Heart left ventricle (tissue), 16 donors: ENCODE results near the gene KRT20. TPM values are rescaled to one million over a fixed set of nuclear protein-coding genes. Genes with fewer than 3 reads are reported as not detected.

Source experiments
- ATAC-seq, 4 donors: fragments of 200-7000 bp; cut with Tn5 transposase; one replicate each; pipeline ENCODE4 v1.9.1; 2020 to 2022; ENCODE audit warnings: moderate library complexity in 4 of 4, mild to moderate bottlenecking in 3 of 4, moderate number of reproducible peaks in 1 of 4
- DNase-seq, 5 donors: peaks; one replicate each; pipeline ENCODE4 v3.0.0-alpha.2; 2020
- H3K27ac ChIP-seq, 12 donors: fragments of 200-600 bp; sonication (generic) in 4 of 12; one replicate each; pipeline versions ENCODE4 v1.5.0 to v1.8.0; 2016 to 2022; ENCODE audit warnings: mild to moderate bottlenecking in 2 of 12
- H3K27me3 ChIP-seq, 9 donors: fragments of 200-600 bp; sonication (generic) in 2 of 9; one replicate each; pipeline versions ENCODE4 v1.5.1 to v1.8.0; 2016 to 2022; ENCODE audit warnings: mild to moderate bottlenecking in 3 of 9
- H3K36me3 ChIP-seq, 9 donors: fragments of 200-600 bp; sonication (generic) in 2 of 9; one replicate each; pipeline versions ENCODE4 v1.5.0 to v1.8.0; 2018 to 2022; ENCODE audit warnings: mild to moderate bottlenecking in 2 of 9
- H3K4me1 ChIP-seq, 12 donors: fragments of 200-600 bp; sonication (generic) in 4 of 12; one replicate each; pipeline versions ENCODE4 v1.5.0 to v1.8.0; 2016 to 2022; ENCODE audit warnings: mild to moderate bottlenecking in 3 of 12
- H3K4me3 ChIP-seq, 12 donors: fragments of 200-600 bp; sonication (generic) in 4 of 12; one replicate each; pipeline versions ENCODE4 v1.5.0 to v1.8.0; 2017 to 2022; ENCODE audit warnings: mild to moderate bottlenecking in 9 of 12, moderate library complexity in 4 of 12
- H3K9me3 ChIP-seq, 12 donors: fragments of 200-600 bp; sonication (generic) in 4 of 12; one replicate each; pipeline versions ENCODE4 v1.5.0 to v1.8.0; 2016 to 2022; ENCODE audit warnings: mild to moderate bottlenecking in 1 of 12
- CTCF ChIP-seq, 12 donors: fragments of 200-600 bp; sonication (generic) in 4 of 12; IDR thresholded peaks; one replicate each; pipeline versions ENCODE4 v1.5.0 to v1.8.0; 2018 to 2022; ENCODE audit warnings: antibody characterized with exemption in 12 of 12, mild to moderate bottlenecking in 5 of 12
- POLR2A ChIP-seq, 2 donors: fragments of 450-650 bp; IDR thresholded peaks; one replicate each; pipeline ENCODE4 v1.6.1; 2017; ENCODE audit warnings: antibody characterized with exemption in 2 of 2, mild to moderate bottlenecking in 2 of 2, moderate library complexity in 2 of 2
- WGBS, 4 donors: extraction: QIAGEN DNeasy Blood & Tissue Kit in 2 of 4; methylation state at CpG; one replicate each; pipeline versions ENCODE4 v1.1.5 to v1.1.7; 2013 to 2018; 5-methylcytosine and 5-hydroxymethylcytosine counted together
- intact Hi-C, 10 donors: fragments of 100-400 bp; cut with DNase I; formaldehyde crosslinking; loops; one replicate each; pipeline versions ENCODE4 v1.11.1 to v1.14.2; 2022
- polyA plus RNA-seq, 2 donors: library from polyadenylated mRNA; stranded (reverse); fragments of 200-250 nt; gene quantifications; one replicate each; pipeline ENCODE4 v1.2.3, GENCODE V29; 2013
- total RNA-seq, 9 donors: library from RNA; depleted of rRNA in 2 of 9; stranded (reverse); fragments of >200 nt in 2 of 9; fragmentation: NEBNext Ultra II Directional in 3 of 9; extraction: Animal tissue kit (Norgen Biotek cat#: 25700) in 3 of 9; gene quantifications; one replicate each; pipeline versions ENCODE4 v1.1.0 to v1.2.4, GENCODE V29; 2016 to 2023
- donor health status: ischemic (EF 13 %, LVEDD 7.1; RV severe dilation, severe dysfunction).
- donor health status: healthy with polysubstance abuse.
- donor health status: DM: no; HTN: yes; CAD: no.
- donor health status: DM: no; HTN: no; CAD: no.
- donor health status: ischemic (EF 25% LVEDD 6.9; RV normal size, moderate dysfunction).
- donor health status: ischemic (EF 25% LVEDD 5.7; RV mildly dilated, moderate dysfunction).
- donor health status: healthy.
- donor health status: DM: yes; HTN: yes; CAD: no.
- donor health status: ischemic (EF 35%, LVEDD 5.7; RV mildly dilated, moderate dysfunction).
- donor health status: nonischemic (EF 11% LVEDD 7.7; RV severe dilation, severe dysfunction).
- donor health status: DM: yes; HTN: yes; CAD: no.
- donor health status: PGD.
- donor health status: ischemic (EF 29% LVEDD 5.4; RV normal size, mild dysfunction).
- donor health status: nonischemic (EF 23%, LVEDD 6.1; RV moderate dilation, normal function).

Gene KRT20
- total and polyA plus RNA-seq, 11 donors, result 0.12 TPM; not detected in 10

DNA sequence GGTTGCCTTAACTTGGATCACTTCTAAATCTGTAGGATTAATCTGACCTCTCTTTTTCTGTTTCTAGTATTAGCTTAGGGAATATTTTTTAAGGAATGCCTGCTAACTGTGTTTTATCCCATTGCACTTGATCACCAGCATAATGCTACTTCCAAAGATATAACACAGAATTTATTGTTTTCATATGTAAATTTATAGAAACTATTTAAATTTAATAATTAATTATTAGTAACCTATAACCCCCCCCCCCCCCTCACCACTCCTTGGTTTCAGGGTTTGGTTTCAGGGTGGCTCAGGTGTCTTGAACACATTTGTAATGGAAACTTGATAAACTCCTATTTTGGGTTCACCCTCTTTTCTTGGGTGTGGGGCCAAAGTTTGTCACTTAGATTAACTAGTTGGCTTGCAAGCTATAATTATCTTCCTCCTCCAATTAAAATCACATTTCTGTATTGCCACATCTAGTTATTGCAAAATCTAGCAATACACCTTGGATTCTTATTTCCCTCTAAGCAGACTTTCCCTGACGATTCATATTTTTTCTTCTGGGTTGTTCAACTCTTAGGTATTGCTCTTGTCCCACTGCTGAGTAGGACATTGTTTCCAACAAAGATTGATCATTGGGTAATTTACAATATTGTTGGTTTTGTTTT lies 36.3 kb downstream of the KRT20 start:
- 88 to 94% (median 90%) methylated on average over 1 of the region's 1 CpG for WGBS, 4 donors
- Histone ChIP-seq H3K27me3 (peaks cover 0 to 14% (median 0%) of the 10 kb centered on the region in 9 donors), H3K36me3 (no peaks in the 10 kb centered on the region), H3K4me1 (no peaks in the 10 kb centered on the region), H3K27ac (no peak overlapping the region), H3K4me3 (no peak overlapping the region), H3K9me3 (no peaks in the 10 kb centered on the region)
- no peak for ATAC-seq
- DNase-seq, result no peak
- no peak for TF ChIP-seq CTCF (IDR thresholded peaks at IDR 0.05)
- no peak for TF ChIP-seq POLR2A (IDR thresholded peaks at IDR 0.05)
- intact Hi-C loops, result no loop called here

- intact Hi-C loops, result no loop called here
- peaks cover 0 to 14% (median 0%) of the 10 kb centered on the region in 9 donors for H3K27me3 ChIP-seq
- no peaks in the 10 kb centered on the region for H3K4me1 ChIP-seq
- WGBS, 4 donors, result 79 to 91% (median 86%) methylated on average over 1 of the region's 1 CpG
- DNase-seq (no peak), ATAC-seq (no peak)
- H3K9me3 ChIP-seq, result no peaks in the 10 kb centered on the region
- TF ChIP-seq POLR2A (IDR thresholded peaks at IDR 0.05) (no peak), CTCF (IDR thresholded peaks at IDR 0.05) (no peak)
- H3K4me3 ChIP-seq, result no peak overlapping the region
- H3K27ac ChIP-seq, result no peak overlapping the region
- no peaks in the 10 kb centered on the region for H3K36me3 ChIP-seq
Measured at GRCh38 chr17:40846515-40847144, 38.4 kb downstream of the KRT20 start.

GRCh38 chr17:40844671-40845107 lies 40.4 kb downstream of the KRT20 start:
- DNase-seq (no peak), ATAC-seq (no peak)
- H3K36me3 ChIP-seq, result no peaks in the 10 kb centered on the region
- H3K9me3 ChIP-seq, result no peaks in the 10 kb centered on the region
- no peak overlapping the region for H3K4me3 ChIP-seq
- peaks cover 0 to 8% (median 0%) of the 10 kb centered on the region in 9 donors for H3K27me3 ChIP-seq
- no peaks in the 10 kb centered on the region for H3K4me1 ChIP-seq
- intact Hi-C loops, result no loop called here
- H3K27ac ChIP-seq, result no peak overlapping the region
- no peak for TF ChIP-seq CTCF (IDR thresholded peaks at IDR 0.05)
- TF ChIP-seq POLR2A (IDR thresholded peaks at IDR 0.05), result no peak
- WGBS, 4 donors, result 55 to 72% (median 68%) methylated on average over 4 of the region's 4 CpGs

GRCh38 chr17:40843242-40843641 lies 41.8 kb downstream of the KRT20 start:
- no peaks in the 10 kb centered on the region for H3K36me3 ChIP-seq
- no peaks in the 10 kb centered on the region for H3K27me3 ChIP-seq
- 47 to 89% (median 65%) methylated on average over 3 of the region's 3 CpGs for WGBS, 4 donors
- H3K4me3 ChIP-seq, result no peak overlapping the region
- H3K9me3 ChIP-seq, result no peaks in the 10 kb centered on the region
- no peak for ATAC-seq
- H3K27ac ChIP-seq, result no peak overlapping the region
- intact Hi-C loops, result no loop called here
- no peak for DNase-seq
- no peak for TF ChIP-seq POLR2A (IDR thresholded peaks at IDR 0.05)
- TF ChIP-seq CTCF (IDR thresholded peaks at IDR 0.05), result no peak
- H3K4me1 ChIP-seq, result no peaks in the 10 kb centered on the region
